ENCODE measurements around the gene BAZ1A.
A peak's percentile ranks its signal among the peaks of the same experiment; 100 is the strongest.

The BAZ1A gene

GRCh38 chr14:34733245-34733644 is 141.9 kb downstream of the BAZ1A start:
- H3K4me3 ChIP-seq (ENCODE audit: low read length) = no peak overlapping the region
- H3K27ac ChIP-seq (ENCODE audit: low read depth, low read length) = no peak overlapping the region
- no peak overlapping the region for H3K9ac ChIP-seq (ENCODE audit: low read length)
- no peaks in the 10 kb centered on the region for H3K27me3 ChIP-seq (ENCODE audit: control insufficient read depth, insufficient read depth, low read length)
- no peaks in the 10 kb centered on the region for H3K36me3 ChIP-seq (ENCODE audit: control insufficient read depth, insufficient read depth, low read length)
- H3K4me1 ChIP-seq (ENCODE audit: control insufficient read depth, insufficient read depth, low read length) = no peaks in the 10 kb centered on the region

GRCh38 chr14:34732802-34733201 is 142.4 kb downstream of the BAZ1A start:
- Histone ChIP-seq H3K4me1 (ENCODE audit: control insufficient read depth, insufficient read depth, low read length) (no peaks in the 10 kb centered on the region), H3K27ac (ENCODE audit: low read depth, low read length) (no peak overlapping the region), H3K9ac (ENCODE audit: low read length) (no peak overlapping the region), H3K36me3 (ENCODE audit: control insufficient read depth, insufficient read depth, low read length) (no peaks in the 10 kb centered on the region), H3K27me3 (ENCODE audit: control insufficient read depth, insufficient read depth, low read length) (no peaks in the 10 kb centered on the region), H3K4me3 (ENCODE audit: low read length) (no peak overlapping the region)

- Histone ChIP-seq H3K27me3 (ENCODE audit: control insufficient read depth, insufficient read depth, low read length) (no peaks in the 10 kb centered on the region), H3K4me3 (ENCODE audit: low read length) (no peak overlapping the region), H3K9ac (ENCODE audit: low read length) (no peak overlapping the region), H3K27ac (ENCODE audit: low read depth, low read length) (no peak overlapping the region), H3K36me3 (ENCODE audit: control insufficient read depth, insufficient read depth, low read length) (no peaks in the 10 kb centered on the region), H3K4me1 (ENCODE audit: control insufficient read depth, insufficient read depth, low read length) (peaks cover 6% of the 10 kb centered on the region)
These were observed 151.3 kb downstream of the BAZ1A start for GRCh38 chr14:34723867-34724266.

- H3K27me3 ChIP-seq (ENCODE audit: control insufficient read depth, insufficient read depth, low read length) = no peaks in the 10 kb centered on the region
- no peak overlapping the region for H3K4me3 ChIP-seq (ENCODE audit: low read length)
- no peaks in the 10 kb centered on the region for H3K36me3 ChIP-seq (ENCODE audit: control insufficient read depth, insufficient read depth, low read length)
- no peak overlapping the region for H3K27ac ChIP-seq (ENCODE audit: low read depth, low read length)
- peaks cover 6% of the 10 kb centered on the region for H3K4me1 ChIP-seq (ENCODE audit: control insufficient read depth, insufficient read depth, low read length)
- H3K9ac ChIP-seq (ENCODE audit: low read length) = no peak overlapping the region
These were observed 152.2 kb downstream of the BAZ1A start for GRCh38 chr14:34722723-34723545.

GRCh38 chr14:34721129-34721528 is 154.0 kb downstream of the BAZ1A start:
- H3K36me3 ChIP-seq (ENCODE audit: control insufficient read depth, insufficient read depth, low read length) = no peaks in the 10 kb centered on the region
- no peaks in the 10 kb centered on the region for H3K27me3 ChIP-seq (ENCODE audit: control insufficient read depth, insufficient read depth, low read length)

GRCh38 chr14:34718750-34719304 is 156.3 kb downstream of the BAZ1A start:
- Histone ChIP-seq H3K9ac (ENCODE audit: low read length) (no peak overlapping the region), H3K36me3 (ENCODE audit: control insufficient read depth, insufficient read depth, low read length) (no peaks in the 10 kb centered on the region), H3K4me1 (ENCODE audit: control insufficient read depth, insufficient read depth, low read length) (peaks cover 6% of the 10 kb centered on the region), H3K27ac (ENCODE audit: low read depth, low read length) (no peak overlapping the region), H3K4me3 (ENCODE audit: low read length) (no peak overlapping the region), H3K27me3 (ENCODE audit: control insufficient read depth, insufficient read depth, low read length) (no peaks in the 10 kb centered on the region)

More at GRCh38 chr14:34721129-34721528, 154.0 kb downstream of the BAZ1A start:
- Histone ChIP-seq H3K4me3 (ENCODE audit: low read length) (no peak overlapping the region), H3K27ac (ENCODE audit: low read depth, low read length) (no peak overlapping the region), H3K4me1 (ENCODE audit: control insufficient read depth, insufficient read depth, low read length) (peaks cover 6% of the 10 kb centered on the region), H3K9ac (ENCODE audit: low read length) (no peak overlapping the region)

- Histone ChIP-seq H3K27me3 (ENCODE audit: control insufficient read depth, insufficient read depth, low read length) (no peaks in the 10 kb centered on the region), H3K4me3 (ENCODE audit: low read length) (peak overlapping the region; percentile 87), H3K27ac (ENCODE audit: low read depth, low read length) (peak overlapping the region; percentile 98), H3K4me1 (ENCODE audit: control insufficient read depth, insufficient read depth, low read length) (peaks cover 19% of the 10 kb centered on the region), H3K36me3 (ENCODE audit: control insufficient read depth, insufficient read depth, low read length) (no peaks in the 10 kb centered on the region), H3K9ac (ENCODE audit: low read length) (no peak overlapping the region)
These were observed 159.9 kb downstream of the BAZ1A start for GRCh38 chr14:34715127-34715863.

- H3K4me3 ChIP-seq (ENCODE audit: low read length) = peak within 1 kb of the TSS; percentile 87
- peak within 1 kb of the TSS; percentile 98 for H3K27ac ChIP-seq (ENCODE audit: low read depth, low read length)
- H3K4me1 ChIP-seq (ENCODE audit: control insufficient read depth, insufficient read depth, low read length) = peaks cover 19% of the 10 kb centered on the region
- H3K27me3 ChIP-seq (ENCODE audit: control insufficient read depth, insufficient read depth, low read length) = no peaks in the 10 kb centered on the region
- no peaks in the 10 kb centered on the region for H3K36me3 ChIP-seq (ENCODE audit: control insufficient read depth, insufficient read depth, low read length)
- H3K9ac ChIP-seq (ENCODE audit: low read length) = peak within 1 kb of the TSS; percentile 75
These were observed 160.6 kb downstream of the BAZ1A start, which contains the start of gene CFL2 for GRCh38 chr14:34714320-34715126. TSS of gene CFL2 (minus strand) at chr14:34714593. CDS start at chr14:34714540, 53 bp downstream.

- Histone ChIP-seq H3K4me3 (ENCODE audit: low read length) (peak overlapping the region; percentile 87), H3K4me1 (ENCODE audit: control insufficient read depth, insufficient read depth, low read length) (peaks cover 19% of the 10 kb centered on the region), H3K9ac (ENCODE audit: low read length) (peak overlapping the region; percentile 32), H3K36me3 (ENCODE audit: control insufficient read depth, insufficient read depth, low read length) (peaks cover 2% of the 10 kb centered on the region), H3K27ac (ENCODE audit: low read depth, low read length) (peak overlapping the region; percentile 98), H3K27me3 (ENCODE audit: control insufficient read depth, insufficient read depth, low read length) (no peaks in the 10 kb centered on the region)
These were observed 161.4 kb downstream of the BAZ1A start for GRCh38 chr14:34713681-34714319.

- Histone ChIP-seq H3K4me1 (ENCODE audit: control insufficient read depth, insufficient read depth, low read length) (peaks cover 19% of the 10 kb centered on the region), H3K27ac (ENCODE audit: low read depth, low read length) (peak overlapping the region; percentile 98), H3K36me3 (ENCODE audit: control insufficient read depth, insufficient read depth, low read length) (peaks cover 2% of the 10 kb centered on the region), H3K27me3 (ENCODE audit: control insufficient read depth, insufficient read depth, low read length) (no peaks in the 10 kb centered on the region), H3K9ac (ENCODE audit: low read length) (peak overlapping the region; percentile 32), H3K4me3 (ENCODE audit: low read length) (peak overlapping the region; percentile 87)
These were observed 162.0 kb downstream of the BAZ1A start for GRCh38 chr14:34713122-34713680.

All from rectal smooth muscle tissue (tissue), 1 donor.